HTERT RPE-1 (cell line): ENCODE data around the gene HYAL3.
"Not testable (repeated sequence)": the region's sequence is repeated elsewhere in the genome, so short reads cannot be mapped to it uniquely, and the experiment has no call there.

Source experiments
- in situ Hi-C: fragments of 300-500 bp; cut with MboI; formaldehyde crosslinking; loops from 4 replicates; pipeline ENCODE4 v1.14.3; 2020; ENCODE audit warnings: low sequenced_read_pairs

HYAL3 gene

DNA sequence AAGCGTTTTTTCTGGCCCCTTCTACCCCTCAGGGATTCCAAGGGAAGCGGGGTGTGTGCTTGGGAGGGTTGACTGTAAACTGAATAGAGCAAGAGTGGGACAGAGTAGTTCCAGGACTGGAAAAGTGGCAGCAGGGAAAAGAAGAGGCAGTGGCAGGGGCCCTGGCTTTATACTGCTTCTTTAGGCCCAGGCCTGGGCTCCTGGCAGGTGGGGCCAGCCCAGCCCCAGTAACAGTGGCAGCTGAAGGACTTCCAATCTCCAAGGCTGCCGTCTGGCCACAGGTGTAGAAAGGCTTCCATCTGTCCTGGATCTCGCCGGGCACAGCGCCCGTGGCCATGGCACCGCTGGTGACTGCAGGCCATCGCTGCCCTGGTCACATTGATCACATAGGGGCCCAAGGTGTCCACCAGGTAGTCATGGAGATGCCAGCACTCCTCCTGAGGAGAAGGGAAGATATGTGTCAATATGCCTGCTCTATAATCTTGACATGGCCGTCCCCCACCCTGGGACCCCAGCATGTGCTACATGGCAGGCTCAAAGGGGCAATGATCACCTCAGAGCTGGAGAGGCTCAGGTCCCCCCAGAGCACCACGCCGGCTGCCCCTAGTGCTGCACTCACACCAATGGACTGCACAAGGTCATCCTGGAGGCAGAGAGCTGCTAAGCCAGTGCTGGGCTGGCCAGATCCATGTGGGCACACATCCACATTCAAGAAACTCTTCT lies 6.0 kb downstream of the HYAL3 start:
- in situ Hi-C loops: no loop called here

GRCh38 chr3:50292159-50293078 lies 6.8 kb downstream of the HYAL3 start, which contains the start of gene IFRD2:
TSS of gene IFRD2 (minus strand) at chr3:50292429. CDS start at chr3:50292274, 155 bp downstream.
- in situ Hi-C loops: no loop called here

DNA sequence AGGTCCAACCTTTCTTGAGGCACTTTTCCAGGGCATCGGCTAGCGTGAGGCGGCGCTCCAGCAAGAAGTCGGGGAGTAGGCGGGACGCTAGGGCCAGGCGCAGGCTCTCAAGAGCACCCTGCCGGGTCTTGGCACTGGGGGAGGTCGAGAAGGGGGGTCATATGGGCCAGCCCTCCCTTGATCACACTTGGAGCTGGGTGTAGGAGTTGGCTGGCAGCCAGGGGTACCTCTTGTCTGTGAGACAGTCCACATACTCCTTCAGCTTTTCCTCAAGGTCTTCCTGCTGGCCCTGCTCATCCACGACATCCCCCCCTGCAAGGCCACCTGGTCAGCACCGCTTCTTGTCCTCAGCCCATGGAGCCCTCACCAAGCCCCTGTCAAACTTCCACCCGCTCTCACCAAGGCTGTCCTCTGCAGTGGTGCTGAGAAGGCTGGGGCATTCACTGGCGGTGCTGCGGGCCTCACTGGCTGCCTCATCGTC lies 9.0 kb downstream of the HYAL3 start:
- in situ Hi-C loops: no loop called here

DNA sequence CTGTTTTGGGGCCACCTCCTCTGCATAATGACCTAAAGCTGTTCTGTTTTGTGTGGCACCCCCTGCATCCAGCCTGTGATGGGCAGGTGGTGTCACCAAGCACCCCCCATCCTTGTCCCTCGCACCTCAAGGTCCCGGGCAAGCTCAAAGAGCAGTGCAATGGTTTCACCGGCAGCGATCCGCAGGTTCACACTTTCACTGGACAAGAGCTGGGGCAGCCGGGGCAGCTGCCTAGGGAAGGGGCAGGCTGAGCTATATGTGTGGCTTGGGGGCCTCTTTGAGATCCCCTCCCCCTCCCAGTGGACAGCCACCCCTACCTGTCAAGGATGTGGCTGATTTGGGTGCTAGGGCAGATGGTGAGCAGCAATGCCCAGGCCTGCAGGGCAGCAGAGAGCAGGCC lies 10.1 kb downstream of the HYAL3 start:
- in situ Hi-C loops: no loop called here

GRCh38 chr3:50288387-50289007 lies 10.7 kb downstream of the HYAL3 start:
- in situ Hi-C loops: no loop called here

DNA sequence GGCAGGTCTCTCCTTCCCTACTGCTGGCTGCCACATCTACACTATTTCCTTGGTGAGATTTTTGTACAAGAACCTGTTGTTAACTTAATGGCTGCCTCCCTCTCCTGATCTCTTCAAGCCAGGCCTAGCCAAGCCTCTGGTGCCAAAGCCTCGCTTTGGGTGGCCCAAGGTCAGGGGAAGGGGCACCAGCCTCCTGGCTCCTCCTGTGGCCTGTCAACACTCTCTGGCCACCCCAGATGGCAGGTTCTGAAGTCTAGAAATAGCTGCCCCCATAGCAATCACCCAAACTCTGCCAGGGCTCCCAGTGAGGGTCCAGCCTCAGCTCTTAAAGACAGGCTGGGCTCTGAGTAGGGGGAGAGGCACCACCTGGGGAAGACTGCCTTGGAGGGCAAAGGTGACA lies 11.9 kb downstream of the HYAL3 start:
- in situ Hi-C loops: no loop called here

DNA sequence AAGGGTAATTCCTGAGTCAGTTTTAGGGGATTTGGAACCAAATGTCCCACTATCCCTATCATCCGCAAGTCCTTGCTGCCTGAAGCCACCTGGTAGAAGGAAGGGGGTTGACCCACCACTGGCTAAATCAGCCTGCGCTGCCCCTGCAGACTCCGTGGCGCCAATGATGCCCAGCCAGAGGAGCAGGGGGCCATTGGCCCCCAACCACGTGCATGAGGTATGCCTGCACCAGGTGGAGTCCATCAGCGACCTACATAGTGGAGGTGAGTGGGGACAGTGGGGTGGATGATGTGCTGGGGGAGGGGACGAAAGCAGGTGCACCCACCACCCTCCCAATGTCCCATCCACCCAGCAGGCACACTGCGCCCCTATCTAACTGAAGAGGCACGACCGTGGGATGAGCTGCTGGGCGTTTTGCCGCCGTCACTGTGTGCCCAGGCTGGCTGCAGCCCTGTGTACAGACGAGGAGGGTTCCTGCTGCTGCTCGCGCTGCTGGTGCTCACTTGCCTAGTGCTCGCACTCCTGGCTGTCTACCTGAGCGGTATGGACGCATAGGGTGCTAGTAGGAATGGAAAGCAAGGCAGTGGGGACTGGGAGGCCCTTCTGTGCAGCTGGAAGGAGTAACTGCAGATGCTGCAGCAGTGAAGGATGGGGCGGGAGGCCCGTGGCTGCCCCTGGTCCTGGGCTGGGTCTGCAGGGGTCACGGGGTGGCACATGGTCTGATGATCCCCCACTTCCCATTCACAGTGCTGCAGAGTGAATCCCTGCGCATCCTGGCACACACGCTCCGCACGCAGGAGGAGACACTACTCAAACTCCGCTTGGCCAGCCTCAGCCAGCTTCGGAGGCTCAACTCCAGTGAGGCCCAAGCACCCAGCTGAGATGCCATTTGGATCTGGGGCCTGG lies 12.6 kb downstream of the HYAL3 start:
- in situ Hi-C loops: no loop called here

DNA sequence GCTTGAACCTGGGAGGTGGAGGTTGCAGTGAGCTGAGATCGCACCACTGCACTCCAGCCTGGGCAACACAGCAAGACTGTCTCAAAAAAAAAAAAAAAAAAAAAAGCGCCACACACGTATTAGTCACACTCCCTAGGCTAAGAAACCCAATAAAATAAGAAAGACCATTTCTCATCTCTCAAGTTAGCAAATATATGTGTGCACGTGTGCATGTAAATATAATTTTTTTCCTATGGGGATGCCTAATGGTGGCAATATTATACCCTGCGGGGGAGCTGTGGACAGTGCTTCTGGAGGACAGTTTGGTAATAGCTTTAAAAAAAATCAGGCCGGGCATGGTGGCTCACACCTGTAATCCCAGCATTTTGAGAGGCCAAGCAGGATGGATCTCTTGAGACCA lies 15.1 kb downstream of the HYAL3 start:
- in situ Hi-C loops: not testable (repeated sequence)

- in situ Hi-C loops: no loop called here
Observed at GRCh38 chr3:50279255-50280016, 19.8 kb downstream of the HYAL3 start.

DNA sequence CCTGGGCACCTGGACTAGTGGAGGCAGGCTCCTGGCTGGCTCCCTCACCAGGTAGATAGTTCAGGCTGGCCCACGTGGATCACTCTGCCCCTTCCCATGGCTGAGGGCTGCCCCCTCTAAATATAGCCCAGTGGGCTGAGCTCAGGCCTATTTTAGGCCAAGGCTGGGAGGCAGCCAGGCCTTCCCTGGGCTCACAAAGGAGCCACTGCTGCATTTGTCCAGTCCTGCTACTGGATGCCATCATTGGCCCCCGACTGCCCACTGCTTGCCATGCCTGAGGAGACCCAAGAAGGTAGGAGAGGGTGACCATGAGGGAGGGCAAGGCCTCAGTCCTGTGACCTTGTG lies 20.4 kb downstream of the HYAL3 start, which contains the start of gene LSMEM2:
LSMEM2 (plus strand) TSS at position 208 of the 345 bp plus-strand sequence; CDS start at position 235, 27 bp downstream.
- in situ Hi-C loops: no loop called here

GRCh38 chr3:50278123-50278879 lies 20.9 kb downstream of the HYAL3 start:
- in situ Hi-C loops: no loop called here

DNA sequence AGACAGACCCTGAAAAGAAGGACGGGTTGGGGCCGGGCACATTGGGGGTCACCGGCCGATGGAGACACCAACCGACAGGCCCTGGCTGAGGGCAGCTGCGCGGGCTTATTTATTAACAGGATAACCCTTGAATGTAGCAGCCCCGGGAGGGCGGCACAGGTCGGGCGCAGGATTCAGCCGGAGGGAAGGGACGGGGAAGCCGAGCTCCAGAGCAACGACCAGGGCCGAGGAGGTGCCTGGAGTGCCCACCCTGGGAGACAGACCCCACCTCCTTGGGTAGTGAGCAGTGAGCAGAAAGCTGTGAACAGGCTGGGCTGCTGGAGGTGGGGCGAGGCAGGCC lies 22.5 kb downstream of the HYAL3 start:
- in situ Hi-C loops: no loop called here

GRCh38 chr3:50275996-50276761 lies 23.0 kb downstream of the HYAL3 start:
- in situ Hi-C loops: no loop called here

DNA sequence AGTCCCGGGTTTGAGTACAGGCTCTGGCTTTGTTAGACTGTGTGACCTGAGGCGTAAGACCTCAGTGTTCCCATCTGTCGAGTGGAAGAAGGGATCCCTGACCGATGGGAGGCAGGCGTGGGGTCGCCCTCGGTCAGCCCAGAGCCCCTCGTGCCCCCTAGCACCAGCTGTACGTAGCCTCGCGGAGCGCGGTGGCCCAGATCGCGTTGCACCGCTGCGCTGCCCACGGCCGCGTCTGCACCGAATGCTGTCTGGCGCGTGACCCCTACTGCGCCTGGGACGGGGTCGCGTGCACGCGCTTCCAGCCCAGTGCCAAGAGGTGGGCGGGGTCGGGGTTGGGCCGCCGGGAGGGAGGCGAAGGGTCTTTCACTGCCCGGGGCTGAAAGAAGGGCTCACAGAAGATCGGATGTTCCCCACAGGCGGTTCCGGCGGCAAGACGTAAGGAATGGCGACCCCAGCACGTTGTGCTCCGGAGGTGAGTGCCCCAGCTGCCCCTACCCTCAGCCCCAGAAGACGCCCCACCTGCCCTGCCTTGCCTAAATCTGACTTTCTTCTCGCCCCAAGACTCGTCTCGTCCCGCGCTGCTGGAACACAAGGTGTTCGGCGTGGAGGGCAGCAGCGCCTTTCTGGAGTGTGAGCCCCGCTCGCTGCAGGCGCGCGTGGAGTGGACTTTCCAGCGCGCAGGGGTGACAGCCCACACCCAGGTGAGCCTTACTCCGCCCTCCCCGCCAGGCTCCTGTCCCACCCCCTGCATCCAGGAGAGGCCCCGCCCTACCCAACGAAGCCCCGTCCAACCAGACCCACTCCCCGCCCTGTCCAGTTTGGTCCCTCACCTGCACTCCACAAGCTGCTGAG lies 23.8 kb downstream of the HYAL3 start:
- in situ Hi-C loops: no loop called here

DNA sequence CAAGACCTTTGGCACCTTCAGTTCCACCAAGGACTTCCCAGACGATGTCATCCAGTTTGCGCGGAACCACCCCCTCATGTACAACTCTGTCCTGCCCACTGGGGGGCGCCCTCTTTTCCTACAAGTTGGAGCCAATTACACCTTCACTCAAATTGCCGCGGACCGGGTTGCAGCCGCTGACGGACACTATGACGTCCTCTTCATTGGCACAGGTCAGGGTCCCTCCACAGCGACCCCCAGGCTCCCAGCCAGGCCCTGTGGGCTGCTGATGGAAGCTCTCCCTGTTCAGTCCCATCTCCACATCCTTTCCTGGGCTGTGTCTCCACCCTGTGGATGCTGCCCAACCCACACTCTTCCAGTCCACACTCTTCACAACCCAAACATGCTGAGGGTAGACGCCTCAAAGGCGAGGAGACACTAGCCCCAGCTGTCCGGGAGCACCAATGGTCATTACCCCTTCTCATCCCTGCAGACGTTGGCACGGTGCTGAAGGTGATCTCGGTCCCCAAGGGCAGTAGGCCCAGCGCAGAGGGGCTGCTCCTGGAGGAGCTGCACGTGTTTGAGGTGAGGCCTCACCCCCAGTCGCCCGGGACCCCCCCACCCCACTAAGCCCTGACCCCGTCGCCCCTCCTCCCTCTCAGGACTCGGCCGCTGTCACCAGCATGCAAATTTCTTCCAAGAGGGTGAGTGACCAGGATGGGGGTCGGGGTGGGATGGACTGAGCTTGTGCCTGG lies 24.7 kb downstream of the HYAL3 start:
- in situ Hi-C loops: no loop called here

- in situ Hi-C loops: no loop called here
Observed at GRCh38 chr3:50273689-50274065, 25.5 kb downstream of the HYAL3 start.
